Fibroblast of lung (primary cell): ENCODE results near the gene DHPS.

ENCODE experiments used
- CTCF ChIP-seq, 2 donors: IDR thresholded peaks in 1 of 2; conservative IDR thresholded peaks in 1 of 2; 1 replicate in 1 of 2; 2 replicates in 1 of 2; pipeline ENCODE4 v1.5.1; 2011 to 2012; ENCODE audit warnings: low read length in 2 of 2, control low read depth in 1 of 2, inconsistent platforms in 1 of 2, low read depth in 1 of 2, mild to moderate bottlenecking in 1 of 2
- EZH2 ChIP-seq: IDR thresholded peaks from 2 replicates; pipeline ENCODE4 v1.5.1; 2012; ENCODE audit warnings: low read length, control low read depth, mild to moderate bottlenecking; ENCODE audit errors: missing control alignments

- TF ChIP-seq CTCF (conservative IDR thresholded peaks at IDR 0.05 in 1 of 2, IDR thresholded peaks at IDR 0.05 in 1 of 2; ENCODE audit: low read depth in 1 of 2, low read length in 2 of 2) (no peak), EZH2 (no peak)
Measured at GRCh38 chr19:12666265-12667048, 15.2 kb downstream of the DHPS start, which contains the start of the genes MAN2B1 and WDR83.
